ENCODE results near the gene KCTD20. TPM values are rescaled to one million over a fixed set of nuclear protein-coding genes. Genes with fewer than 3 reads are reported as not detected.

The KCTD20 gene
- total and polyA plus RNA-seq, 2 of the 13 experiments (the other 11 are each of a cell fraction or from before 2014, with no cell fraction given): 52.7 to 67.1 TPM

- DNase-seq (ENCODE audit: low spot score) (peak; percentile 94), ATAC-seq (peak; percentile 61), FAIRE-seq (peak; percentile 85)
- BruUV-seq (replicated peaks): no TSS peak
- Histone ChIP-seq H3K36me3 (replicated peaks in 1 of 2; ENCODE audit: control insufficient read depth in 1 of 2, insufficient read depth in 2 of 2, low read length in 2 of 2) (no peaks in the 10 kb centered on the region; a peak in 1 of 5 replicates), H3K27ac (ENCODE audit: extremely low read length, insufficient read depth, low read length) (peak overlapping the region; percentile 94), H3K4me2 (ENCODE audit: low read depth, low read length) (peak overlapping the region; percentile 90), H3K9me3 (ENCODE audit: low read length) (no peaks in the 10 kb centered on the region), H3K79me2 (ENCODE audit: insufficient read depth, low read length) (peaks cover 33% of the 10 kb centered on the region), H3K4me1 (ENCODE audit: insufficient read depth, low read length) (peaks cover 52% of the 10 kb centered on the region), H3K27me3 (ENCODE audit: control insufficient read depth in 1 of 2, insufficient read depth in 2 of 2, low read length in 2 of 2) (peaks cover 0 to 4% of the 10 kb centered on the region in 2 experiments; a peak in 1 of 5 replicates), H3K9ac (ENCODE audit: insufficient read depth, low read depth, low read length) (peak overlapping the region; percentile 87), H3K4me3 (replicated peaks in 1 of 3; ENCODE audit: insufficient read depth in 1 of 3, low read depth in 2 of 3, low read length in 3 of 3) (peak overlapping the region; percentile 78 to 93 (median 93)), H4K20me1 (ENCODE audit: insufficient read depth, low read length) (no peaks in the 10 kb centered on the region; the same call in 1 of the 2 replicates), H2AFZ (ENCODE audit: low read length) (peak overlapping the region; percentile 43)
- 2% methylated on average over 8 of the region's 8 CpGs for WGBS (ENCODE audit: low lambda C conversion rate)
- intact Hi-C loops (cut with micrococcal nuclease; ENCODE audit: unreplicated experiment) (loop anchor here (5.0 kb wide), 1 partner anchor 106 kb away; the partner anchor contains the start of gene STK38), in situ Hi-C loops (cut with HindIII; ENCODE audit: extremely low pct_ligation_motif_present, low pct_unique_long_range_greater_than_20kb) (loop anchor here (5.0 kb wide), 1 partner anchor 156 kb away; no protein-coding TSS in a partner anchor)
- ChIA-PET CTCF (ENCODE audit: low intra/inter-chr PET ratio, low total read pairs) (interaction anchor here (0.6 kb wide), 1 partner anchor 159 kb away, joined by 3 read pairs; no protein-coding TSS in a partner anchor), POLR2A (interaction anchor here (0.6 to 1.6 kb wide), 12 partner anchors 8 to 225 kb away, joined by 3 to 21 read pairs (median 4); no protein-coding TSS in a partner anchor)
- no peak for TF ChIP-seq ZNF234 (CRISPR knock-in tag; conservative IDR thresholded peaks at IDR 0.05)
- TF ChIP-seq NR2F2 (IDR thresholded peaks at IDR 0.05; ENCODE audit: borderline replicate concordance, low read depth): no peak
- no peak for TF ChIP-seq KIAA2018 (CRISPR knock-in tag; IDR thresholded peaks at IDR 0.05; ENCODE audit: borderline replicate concordance)
- no peak for TF ChIP-seq EZH2 (conservative IDR thresholded peaks at IDR 0.05; ENCODE audit: low read depth, low read length)
- TF ChIP-seq CREB3 (CRISPR knock-in tag; IDR thresholded peaks at IDR 0.05): no peak
- TF ChIP-seq RARG (CRISPR knock-in tag; IDR thresholded peaks at IDR 0.05; ENCODE audit: low read depth): no peak
- TF ChIP-seq ZNF18 (CRISPR knock-in tag; IDR thresholded peaks at IDR 0.05; ENCODE audit: insufficient replicate concordance): no peak
- TF ChIP-seq DDIT3 (CRISPR knock-in tag; IDR thresholded peaks at IDR 0.05): no peak
- no peak for TF ChIP-seq ZNF768 (CRISPR knock-in tag; IDR thresholded peaks at IDR 0.05)
- TF ChIP-seq ZNF691 (CRISPR knock-in tag; IDR thresholded peaks at IDR 0.05; ENCODE audit: borderline replicate concordance, low read depth): no peak
- no peak for TF ChIP-seq ZNF121 (CRISPR knock-in tag; IDR thresholded peaks at IDR 0.05)
Observed at GRCh38 chr6:36441307-36441894, 1.4 kb upstream of the KCTD20 start.

Data from HepG2 (cell line).